GM10266 (cell line): ENCODE measurements around the gene CDH7.

ENCODE experiments used
- DNase-seq: peaks from one replicate; pipeline ENCODE4 v3.0.0; 2012; ENCODE audit errors: extremely low spot score
- TF ChIP-seq, protein P1 (sequence below): IDR thresholded peaks from 2 replicates; pipeline ENCODE4 v1.5.1; 2012; ENCODE audit warnings: mild to moderate bottlenecking, low read depth; ENCODE audit not compliant: control insufficient read depth, insufficient read depth; ENCODE audit errors: missing control alignments

The CDH7 gene

DNA sequence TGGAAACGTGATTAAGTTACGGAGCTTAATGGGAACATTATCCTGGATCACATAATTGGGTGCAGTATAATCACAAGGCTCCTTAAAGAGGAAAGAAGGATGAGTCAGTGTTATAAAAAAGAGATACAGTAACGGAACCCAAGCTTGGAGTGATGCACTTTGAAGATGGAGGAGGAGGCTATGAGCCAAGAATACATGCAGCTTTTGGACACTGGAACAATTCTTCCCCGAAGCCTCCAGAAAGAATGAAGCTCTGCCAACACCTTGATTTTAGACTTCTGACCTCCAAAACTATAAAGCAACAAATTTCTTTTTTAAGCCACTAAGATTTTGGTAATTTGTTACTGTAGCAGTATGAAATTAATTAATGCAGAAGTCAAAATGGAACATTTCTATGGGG lies 85.1 kb downstream of the CDH7 start:
- TF ChIP-seq, protein P1, sequence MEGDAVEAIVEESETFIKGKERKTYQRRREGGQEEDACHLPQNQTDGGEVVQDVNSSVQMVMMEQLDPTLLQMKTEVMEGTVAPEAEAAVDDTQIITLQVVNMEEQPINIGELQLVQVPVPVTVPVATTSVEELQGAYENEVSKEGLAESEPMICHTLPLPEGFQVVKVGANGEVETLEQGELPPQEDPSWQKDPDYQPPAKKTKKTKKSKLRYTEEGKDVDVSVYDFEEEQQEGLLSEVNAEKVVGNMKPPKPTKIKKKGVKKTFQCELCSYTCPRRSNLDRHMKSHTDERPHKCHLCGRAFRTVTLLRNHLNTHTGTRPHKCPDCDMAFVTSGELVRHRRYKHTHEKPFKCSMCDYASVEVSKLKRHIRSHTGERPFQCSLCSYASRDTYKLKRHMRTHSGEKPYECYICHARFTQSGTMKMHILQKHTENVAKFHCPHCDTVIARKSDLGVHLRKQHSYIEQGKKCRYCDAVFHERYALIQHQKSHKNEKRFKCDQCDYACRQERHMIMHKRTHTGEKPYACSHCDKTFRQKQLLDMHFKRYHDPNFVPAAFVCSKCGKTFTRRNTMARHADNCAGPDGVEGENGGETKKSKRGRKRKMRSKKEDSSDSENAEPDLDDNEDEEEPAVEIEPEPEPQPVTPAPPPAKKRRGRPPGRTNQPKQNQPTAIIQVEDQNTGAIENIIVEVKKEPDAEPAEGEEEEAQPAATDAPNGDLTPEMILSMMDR, result no peak
- DNase-seq, result no peak

DNA sequence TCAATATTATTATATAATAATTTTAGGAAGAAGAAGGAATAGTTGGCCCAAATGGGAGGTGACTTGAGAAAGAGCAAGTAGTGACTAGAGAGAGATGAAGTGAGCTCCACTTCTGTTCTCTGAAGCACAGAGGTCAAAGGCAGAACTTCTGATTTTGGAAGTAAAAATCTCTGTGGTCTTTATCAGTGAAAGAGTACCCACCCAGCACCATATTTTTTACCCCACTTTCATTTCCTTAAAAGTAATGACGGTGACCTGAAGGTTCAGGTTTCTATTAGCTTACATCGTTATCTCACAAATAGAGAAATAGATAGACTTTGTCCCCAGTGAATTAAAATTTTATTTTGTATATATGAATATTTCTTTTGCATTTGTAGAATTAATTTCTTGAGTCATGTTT lies 95.3 kb downstream of the CDH7 start:
- no peak for DNase-seq

DNA sequence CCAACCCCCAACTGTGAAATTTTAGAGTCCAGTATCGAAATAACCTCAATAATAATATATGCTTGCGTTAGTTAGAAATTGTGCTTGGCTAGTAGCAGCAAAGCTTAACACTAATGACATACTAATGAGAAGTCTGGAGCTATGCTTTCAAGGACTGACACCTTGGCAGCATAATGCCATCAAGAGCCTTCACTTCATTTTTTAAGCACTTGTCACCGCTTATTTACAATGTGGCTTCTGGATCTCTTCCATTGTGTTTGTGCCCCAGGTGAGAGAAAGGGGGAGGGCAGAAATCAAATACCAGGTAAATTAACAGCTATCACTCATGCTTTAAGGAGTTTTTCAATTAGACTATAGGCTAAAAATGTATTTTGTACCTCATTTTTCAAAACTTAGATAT lies 101.5 kb downstream of the CDH7 start:
- DNase-seq, result no peak

More for the DNA sequence above, 95.3 kb downstream of the CDH7 start:
- TF ChIP-seq, protein P1, result no peak

DNA sequence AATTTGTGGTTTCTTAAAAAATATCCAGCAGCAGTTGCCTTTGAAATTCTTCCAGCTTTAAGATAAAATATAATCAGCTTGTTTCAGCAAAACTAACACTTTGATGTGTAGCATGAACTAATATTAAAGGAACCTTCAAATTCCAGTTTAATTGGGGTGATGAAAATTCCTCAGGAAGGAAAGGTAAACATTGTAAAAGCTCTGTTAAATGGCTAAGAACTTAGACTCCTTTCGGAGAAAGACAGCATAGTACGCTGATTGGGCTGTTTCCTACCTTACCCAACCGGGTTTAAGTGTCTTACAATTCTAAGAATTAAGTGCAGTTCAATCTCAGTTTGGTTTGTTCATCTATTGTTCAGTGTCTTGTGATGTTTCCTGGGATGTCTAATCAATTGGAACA lies 108.3 kb downstream of the CDH7 start:
- TF ChIP-seq, protein P1, result no peak
- DNase-seq, result no peak

More for the DNA sequence above, 101.5 kb downstream of the CDH7 start:
- TF ChIP-seq, protein P1, result no peak

DNA sequence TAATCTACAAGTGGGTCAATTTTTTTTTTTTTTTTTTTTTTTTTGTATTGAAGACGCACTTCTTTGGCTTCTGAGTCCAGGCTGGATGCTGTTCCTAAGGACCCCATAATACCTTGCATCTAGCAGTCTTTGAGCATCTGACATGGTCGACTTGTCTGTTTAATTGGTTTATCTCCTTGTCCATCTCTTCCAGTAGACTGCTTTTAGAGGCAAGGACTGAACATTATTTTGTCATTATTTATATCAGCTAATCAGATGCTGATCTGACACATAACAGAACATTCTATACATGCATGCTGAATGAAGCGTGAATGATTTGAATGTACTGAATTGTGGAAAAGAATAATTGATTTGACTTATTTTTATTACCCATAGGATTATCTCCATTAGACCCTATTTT lies 118.7 kb downstream of the CDH7 start:
- TF ChIP-seq, protein P1, result no peak
- DNase-seq, result no peak

DNA sequence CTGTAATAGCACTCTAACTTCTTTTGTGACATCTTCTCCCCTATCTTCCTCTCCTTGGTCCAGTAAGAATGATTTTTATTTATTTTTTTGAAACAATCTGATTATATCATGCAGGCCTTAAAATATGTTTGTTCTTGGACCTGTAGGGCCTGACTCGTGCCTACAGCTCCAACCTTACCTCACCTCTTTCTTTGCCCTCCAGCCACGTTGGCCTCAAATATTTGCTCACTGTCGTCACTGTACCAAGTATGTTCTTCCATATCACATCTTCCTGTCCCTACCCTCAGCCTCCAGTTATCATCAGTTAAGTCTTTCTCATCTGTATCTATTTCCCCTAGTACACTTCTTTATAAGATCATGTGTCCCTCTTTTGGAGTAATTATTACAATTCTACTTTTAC lies 125.5 kb downstream of the CDH7 start:
- TF ChIP-seq, protein P1, result no peak
- DNase-seq, result no peak

DNA sequence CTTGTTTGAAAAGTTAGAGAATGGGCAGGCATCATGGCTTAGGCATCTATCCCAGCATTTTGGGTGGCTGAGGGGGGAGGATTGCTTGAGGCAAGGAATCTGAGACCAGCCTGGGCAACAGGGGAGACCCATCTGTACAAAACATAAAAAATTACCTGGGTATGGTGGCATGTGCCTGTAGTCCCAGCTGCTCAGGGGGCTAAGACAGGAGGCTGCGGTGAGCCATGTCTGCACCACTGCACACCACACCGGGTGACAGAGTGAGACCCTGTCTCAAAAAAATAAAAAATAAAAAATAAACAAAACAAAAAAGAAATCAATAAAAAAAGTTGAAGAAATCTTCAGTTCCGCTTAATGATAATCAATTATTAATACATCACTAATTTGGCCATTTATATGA lies 146.5 kb downstream of the CDH7 start:
- TF ChIP-seq, protein P1, result no peak
- DNase-seq, result no peak
